K562 (cell line): ENCODE data around the gene UBE2L3. TPM values are rescaled to one million over a fixed set of nuclear protein-coding genes. Genes with fewer than 3 reads are reported as not detected.

Experiments used
- HEY1 ChIP-seq: fragments of 250-450 bp; sonication (Bioruptor Pico); IDR thresholded peaks from 2 replicates; pipeline ENCODE4 v1.5.0; 2020; ENCODE audit warnings: mild to moderate bottlenecking, moderate library complexity, borderline replicate concordance
- HNRNPL ChIP-seq: fragments of 200-400 bp; formaldehyde crosslinking; IDR thresholded peaks from 2 replicates; pipeline ENCODE4 v1.6.1; 2017; ENCODE audit warnings: low read depth, mild to moderate bottlenecking, low read length
- KDM4B ChIP-seq, 2 experiments: fragments of 450-650 bp in 1 of 2; sonication (generic) in 1 of 2; IDR thresholded peaks; 2 replicates each; pipeline ENCODE4 v1.6.1; 2016 to 2017; ENCODE audit warnings: borderline replicate concordance in 2 of 2, antibody characterized with exemption in 1 of 2, low read depth in 1 of 2, mild to moderate bottlenecking in 1 of 2
- KLF1 ChIP-seq: fragments of 450-650 bp; IDR thresholded peaks from 2 replicates; pipeline ENCODE4 v1.6.1; 2016; ENCODE audit warnings: missing genetic modification characterization, missing compliant biosample characterization
- MCM5 ChIP-seq: fragments of 450-650 bp; IDR thresholded peaks from 2 replicates; pipeline ENCODE4 v1.6.1; 2016; ENCODE audit warnings: low read depth
- MTF1 ChIP-seq: fragments of 250-450 bp; sonication (Bioruptor Pico); IDR thresholded peaks from 2 replicates; pipeline ENCODE4 v1.9.0; 2021; ENCODE audit warnings: moderate library complexity, mild to moderate bottlenecking, inconsistent platforms, borderline replicate concordance
- NEUROD1 ChIP-seq: fragments of 150-350 bp; IDR thresholded peaks from 2 replicates; pipeline ENCODE4 v1.6.1; 2014; ENCODE audit warnings: borderline replicate concordance, low read length, low read depth; ENCODE audit not compliant: partially characterized antibody
- PHF21A ChIP-seq: fragments of 450-650 bp; IDR thresholded peaks from 2 replicates; pipeline ENCODE4 v1.6.1; 2017; ENCODE audit warnings: low read depth, borderline replicate concordance
- POLR2B ChIP-seq: fragments of 450-650 bp; IDR thresholded peaks from 2 replicates; pipeline ENCODE4 v1.6.1; 2018; ENCODE audit warnings: low read depth; ENCODE audit not compliant: partially characterized antibody
- SMARCB1 ChIP-seq: IDR thresholded peaks from 2 replicates; pipeline ENCODE4 v1.6.1; 2011; ENCODE audit warnings: improper control_type of control experiment, low read depth; ENCODE audit not compliant: insufficient read length
- SNRNP70 ChIP-seq: fragments of 200-400 bp; formaldehyde crosslinking; optimal IDR thresholded peaks from 2 replicates; pipeline ENCODE3; 2017; ENCODE audit warnings: low read depth, low read length
- ZBTB12 ChIP-seq: fragments of 250-450 bp; sonication (Bioruptor Pico); IDR thresholded peaks from 2 replicates; pipeline ENCODE4 v1.4.0; 2020
- ZNF318 ChIP-seq, 2 experiments: fragments of 450-650 bp; IDR thresholded peaks; 2 replicates each; pipeline ENCODE4 v1.6.1; 2016; ENCODE audit warnings: mild to moderate bottlenecking in 2 of 2, borderline replicate concordance in 1 of 2, low read depth in 1 of 2, moderate library complexity in 1 of 2
- ZNF445 ChIP-seq: fragments of 250-450 bp; sonication (Bioruptor Pico); IDR thresholded peaks from 2 replicates; pipeline ENCODE4 v1.4.0; 2020; ENCODE audit warnings: low read depth, mild to moderate bottlenecking, moderate library complexity
- polyA plus RNA-seq, 8 experiments: library from polyadenylated mRNA; depleted of rRNA in 4 of 8; stranded (reverse) in 5 of 8; unstranded in 3 of 8; fragments of >200 nt; fragmentation: Nextera tagmentation in 2 of 8; fragmentation: Illumina TruSeq in 1 of 8; extraction: Ambion mirVana in 2 of 8; extraction: Trizol in 1 of 8; gene quantifications; 2 replicates each; pipeline versions ENCODE4 v1.2.1 to v1.2.3, GENCODE V29; 2011 to 2014; ENCODE audit warnings: inconsistent platforms in 1 of 8, missing spikeins in 1 of 8
- total RNA-seq, 7 experiments: library from RNA; depleted of rRNA in 6 of 7; stranded (reverse); fragments of >200 nt in 6 of 7; fragmentation: Illumina TruSeq in 2 of 7; extraction: Trizol in 2 of 7; gene quantifications; 2 replicates each; pipeline versions ENCODE4 v1.2.1 to v1.2.3, GENCODE V29; 2011 to 2021; ENCODE audit warnings: low replicate concordance in 1 of 7
- TF ChIP-seq, protein P1 (sequence below): fragments of 450-650 bp; IDR thresholded peaks from 2 replicates; pipeline ENCODE4 v1.6.1; 2016; ENCODE audit warnings: mild to moderate bottlenecking

The UBE2L3 gene
- total and polyA plus RNA-seq, 9 of the 15 experiments (the other 6 are each of a cell fraction or from before 2014, with no cell fraction given), result 215 to 625 (median 285) TPM

- no peak for TF ChIP-seq ZNF318 (IDR thresholded peaks at IDR 0.05; ENCODE audit: borderline replicate concordance in 1 of 2, low read depth in 1 of 2)
- no peak for TF ChIP-seq KDM4B (IDR thresholded peaks at IDR 0.05; ENCODE audit: borderline replicate concordance in 2 of 2, low read depth in 1 of 2)
- no peak for TF ChIP-seq HNRNPL
- no peak for TF ChIP-seq PHF21A
- peak; percentile 91 for TF ChIP-seq KLF1 (tag)
- no peak for TF ChIP-seq POLR2B
- TF ChIP-seq SMARCB1, result no peak
- TF ChIP-seq HEY1 (CRISPR knock-in tag), result no peak
- peak; percentile 33 for TF ChIP-seq ZNF445 (CRISPR knock-in tag)
- TF ChIP-seq MTF1 (CRISPR knock-in tag), result peak; percentile 48; the same call in 1 of the 2 replicates
- no peak for TF ChIP-seq SNRNP70
- TF ChIP-seq ZBTB12, result peak; percentile 73
- TF ChIP-seq NEUROD1, result no peak
- no peak for TF ChIP-seq MCM5
- TF ChIP-seq, protein P1, sequence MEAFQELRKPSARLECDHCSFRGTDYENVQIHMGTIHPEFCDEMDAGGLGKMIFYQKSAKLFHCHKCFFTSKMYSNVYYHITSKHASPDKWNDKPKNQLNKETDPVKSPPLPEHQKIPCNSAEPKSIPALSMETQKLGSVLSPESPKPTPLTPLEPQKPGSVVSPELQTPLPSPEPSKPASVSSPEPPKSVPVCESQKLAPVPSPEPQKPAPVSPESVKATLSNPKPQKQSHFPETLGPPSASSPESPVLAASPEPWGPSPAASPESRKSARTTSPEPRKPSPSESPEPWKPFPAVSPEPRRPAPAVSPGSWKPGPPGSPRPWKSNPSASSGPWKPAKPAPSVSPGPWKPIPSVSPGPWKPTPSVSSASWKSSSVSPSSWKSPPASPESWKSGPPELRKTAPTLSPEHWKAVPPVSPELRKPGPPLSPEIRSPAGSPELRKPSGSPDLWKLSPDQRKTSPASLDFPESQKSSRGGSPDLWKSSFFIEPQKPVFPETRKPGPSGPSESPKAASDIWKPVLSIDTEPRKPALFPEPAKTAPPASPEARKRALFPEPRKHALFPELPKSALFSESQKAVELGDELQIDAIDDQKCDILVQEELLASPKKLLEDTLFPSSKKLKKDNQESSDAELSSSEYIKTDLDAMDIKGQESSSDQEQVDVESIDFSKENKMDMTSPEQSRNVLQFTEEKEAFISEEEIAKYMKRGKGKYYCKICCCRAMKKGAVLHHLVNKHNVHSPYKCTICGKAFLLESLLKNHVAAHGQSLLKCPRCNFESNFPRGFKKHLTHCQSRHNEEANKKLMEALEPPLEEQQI, result no peak
These were observed at the start of gene UBE2L3 (continued) for GRCh38 chr22:21567456-21568346.
